Fibroblast of the aortic adventitia (primary cell): ENCODE measurements around the gene CDC42BPB. TPM values are rescaled to one million over a fixed set of nuclear protein-coding genes. Genes with fewer than 3 reads are reported as not detected.

ENCODE experiments used
- DNase-seq: peaks from one replicate; pipeline ENCODE4 v3.0.0-alpha.2; 2010; ENCODE audit warnings: low read depth
- H3K4me3 ChIP-seq: 2 replicates; pipeline ENCODE4 v1.5.1; 2011; ENCODE audit warnings: low read depth, mild to moderate bottlenecking, control low read depth, low read length, moderate library complexity
- CTCF ChIP-seq: IDR thresholded peaks from 2 replicates; pipeline ENCODE4 v1.5.1; 2011; ENCODE audit warnings: mild to moderate bottlenecking, low read length, control low read depth, inconsistent platforms; ENCODE audit not compliant: insufficient read depth
- total RNA-seq: library from RNA; depleted of rRNA; stranded (reverse); fragments of >200 nt; gene quantifications from 2 replicates; pipeline ENCODE4 v1.2.3, GENCODE V29; 2012; ENCODE audit warnings: low replicate concordance

Gene CDC42BPB
- total RNA-seq, 1 donor, result 78.4 TPM

- H3K4me3 ChIP-seq, result no peak overlapping the region
- TF ChIP-seq CTCF, result no peak
- no peak for DNase-seq
Measured at GRCh38 chr14:103021684-103022001, 35.7 kb downstream of the CDC42BPB start.

- no peak for TF ChIP-seq CTCF
- no peak for DNase-seq
- no peak overlapping the region for H3K4me3 ChIP-seq
Measured at GRCh38 chr14:103020271-103021170, 36.8 kb downstream of the CDC42BPB start.

GRCh38 chr14:103019826-103020225, 37.5 kb downstream of the CDC42BPB start:
- H3K4me3 ChIP-seq, result no peak overlapping the region
- no peak for TF ChIP-seq CTCF
- peak; percentile 20 for DNase-seq

- TF ChIP-seq CTCF, result no peak
- DNase-seq, result no peak
- no peak overlapping the region for H3K4me3 ChIP-seq
Measured at GRCh38 chr14:103019236-103019635, 38.1 kb downstream of the CDC42BPB start.

- no peak for TF ChIP-seq CTCF
- H3K4me3 ChIP-seq, result no peak overlapping the region
- no peak for DNase-seq
Measured at GRCh38 chr14:103016594-103016993, 40.8 kb downstream of the CDC42BPB start.

- H3K4me3 ChIP-seq, result no peak overlapping the region
- no peak for TF ChIP-seq CTCF
Measured at GRCh38 chr14:103016071-103016470, 41.3 kb downstream of the CDC42BPB start.

More at GRCh38 chr14:103016071-103016470, 41.3 kb downstream of the CDC42BPB start:
- DNase-seq, result no peak
